Fibroblast of villous mesenchyme (primary cell): ENCODE data around the gene DEFB128. TPM values are rescaled to one million over a fixed set of nuclear protein-coding genes. Genes with fewer than 3 reads are reported as not detected.
A peak's percentile ranks its signal among the peaks of the same experiment; 100 is the strongest.

Source experiments
- DNase-seq: peaks from one replicate; pipeline ENCODE4 v3.0.0-alpha.2; 2010; ENCODE audit warnings: low read depth
- H3K4me3 ChIP-seq: 2 replicates; pipeline ENCODE4 v1.5.1; 2011; ENCODE audit warnings: low read depth, mild to moderate bottlenecking, low read length
- CTCF ChIP-seq: IDR thresholded peaks from 2 replicates; pipeline ENCODE4 v1.5.1; 2012; ENCODE audit warnings: low read depth, mild to moderate bottlenecking, low read length; ENCODE audit not compliant: insufficient read depth
- total RNA-seq: library from RNA; depleted of rRNA; stranded (reverse); fragments of >200 nt; gene quantifications from 2 replicates; pipeline ENCODE4 v1.2.3, GENCODE V29; 2012

The DEFB128 gene
- total RNA-seq, 1 donor, result not detected

- no peak for TF ChIP-seq CTCF
- no peak overlapping the region for H3K4me3 ChIP-seq
- DNase-seq, result no peak
These were observed 31.8 kb upstream of the DEFB128 start for GRCh38 chr20:221258-221830.

- H3K4me3 ChIP-seq, result no peak overlapping the region
- peak; percentile 44 for TF ChIP-seq CTCF
- DNase-seq, result peak; percentile 28
These were observed 30.0 kb upstream of the DEFB128 start for GRCh38 chr20:219290-220115.

- DNase-seq, result no peak
- no peak for TF ChIP-seq CTCF
- H3K4me3 ChIP-seq, result no peak overlapping the region
These were observed 27.8 kb upstream of the DEFB128 start for GRCh38 chr20:217266-217665.

GRCh38 chr20:215796-216195 lies 26.3 kb upstream of the DEFB128 start:
- DNase-seq, result no peak
- no peak for TF ChIP-seq CTCF

GRCh38 chr20:214383-214782 lies 24.9 kb upstream of the DEFB128 start:
- no peak for DNase-seq
- no peak overlapping the region for H3K4me3 ChIP-seq
- no peak for TF ChIP-seq CTCF

More at GRCh38 chr20:215796-216195, 26.3 kb upstream of the DEFB128 start:
- no peak overlapping the region for H3K4me3 ChIP-seq

GRCh38 chr20:210809-211502 lies 21.4 kb upstream of the DEFB128 start:
- DNase-seq, result no peak
- no peak for TF ChIP-seq CTCF
- no peak overlapping the region for H3K4me3 ChIP-seq
